HUDEP-2 (cell line): Measurements from ENCODE around the gene PCTP.

Source experiments
- DNase-seq, 76 experiments: peaks; one replicate each; lab custom pipeline; 2025; ENCODE audit not compliant: unreplicated experiment in 76 of 76; lab: John Stamatoyannopoulos, UW

PCTP gene

GRCh38 chr17:55727275-55727674 is 23.6 kb upstream of the PCTP start:
- no peak for DNase-seq

GRCh38 chr17:55727920-55728319 is 22.9 kb upstream of the PCTP start:
- DNase-seq = no peak

GRCh38 chr17:55728361-55728760 is 22.5 kb upstream of the PCTP start:
- no peak for DNase-seq

GRCh38 chr17:55728833-55729232 is 22.0 kb upstream of the PCTP start:
- DNase-seq = no peak

GRCh38 chr17:55729484-55729883 is 21.4 kb upstream of the PCTP start:
- no peak for DNase-seq

- no peak for DNase-seq
Measured at GRCh38 chr17:55730380-55730779, 20.5 kb upstream of the PCTP start.

- no peak for DNase-seq
Measured at GRCh38 chr17:55730808-55731207, 20.0 kb upstream of the PCTP start.

- DNase-seq = no peak
Measured at GRCh38 chr17:55731586-55732250, 19.1 kb upstream of the PCTP start.

- no peak for DNase-seq
Measured at GRCh38 chr17:55734128-55734781, 16.6 kb upstream of the PCTP start.

- DNase-seq = peak in 25 of 76 experiments; percentile 1 to 48 (median 20)
Measured at GRCh38 chr17:55735731-55736405, 15.0 kb upstream of the PCTP start.

GRCh38 chr17:55737976-55738501 is 12.8 kb upstream of the PCTP start:
- DNase-seq = peak in 44 of 76 experiments; percentile 5 to 67 (median 28)

- DNase-seq = no peak
Measured at GRCh38 chr17:55740511-55741355, 10.1 kb upstream of the PCTP start.

- no peak for DNase-seq
Measured at GRCh38 chr17:55741356-55741700, 9.5 kb upstream of the PCTP start.

- no peak for DNase-seq
Measured at GRCh38 chr17:55742272-55743102, 8.4 kb upstream of the PCTP start.

GRCh38 chr17:55743103-55743679 is 7.7 kb upstream of the PCTP start:
- DNase-seq = peak in 2 of 76 experiments; percentile 6 to 8

GRCh38 chr17:55745258-55745657 is 5.6 kb upstream of the PCTP start:
- DNase-seq = no peak

- no peak for DNase-seq
Measured at GRCh38 chr17:55746466-55746865, 4.4 kb upstream of the PCTP start.

GRCh38 chr17:55747209-55747608 is 3.6 kb upstream of the PCTP start:
- no peak for DNase-seq

GRCh38 chr17:55748841-55749240 is 2.0 kb upstream of the PCTP start:
- no peak for DNase-seq

- no peak for DNase-seq
Measured at GRCh38 chr17:55749985-55750384, 866 bp upstream of the PCTP start.
